Stimulated activated CD8-positive, alpha-beta memory T cell treated with anti-CD3 and anti-CD28 coated beads, Interleukin-15, amount 100 ng/mL, for 48 hours (primary cell): ENCODE measurements around the gene GPR35.
A peak's percentile ranks its signal among the peaks of the same experiment; 100 is the strongest.

ENCODE experiments used
- DNase-seq, 2 donors: peaks; one replicate each; pipeline ENCODE4 v3.0.0-alpha.2; 2020; ENCODE audit warnings: low read depth in 2 of 2

Gene GPR35

GRCh38 chr2:240624950-240625621 lies at the start of gene GPR35:
Gene GPR35 (plus strand): TSS chr2:240625480. CDS start chr2:240629953, 4,473 bp downstream.
- peak; percentile 81 to 85 for DNase-seq

GRCh38 chr2:240576036-240576435 lies 49.2 kb upstream of the GPR35 start:
- DNase-seq = no peak

GRCh38 chr2:240576436-240577205 lies 48.7 kb upstream of the GPR35 start:
- DNase-seq = no peak

GRCh38 chr2:240577281-240578109 lies 47.8 kb upstream of the GPR35 start:
- DNase-seq = no peak

GRCh38 chr2:240578110-240578450 lies 47.2 kb upstream of the GPR35 start:
- no peak for DNase-seq

GRCh38 chr2:240578488-240578887 lies 46.8 kb upstream of the GPR35 start:
- no peak for DNase-seq

- DNase-seq = no peak
Observed at GRCh38 chr2:240579071-240579762, 46.1 kb upstream of the GPR35 start.

GRCh38 chr2:240579771-240580614 lies 45.3 kb upstream of the GPR35 start:
- peak in 1 of 2 donors; percentile 62 for DNase-seq

GRCh38 chr2:240581811-240582210 lies 43.5 kb upstream of the GPR35 start:
- no peak for DNase-seq

GRCh38 chr2:240582781-240583180 lies 42.5 kb upstream of the GPR35 start:
- DNase-seq = no peak

GRCh38 chr2:240583774-240584173 lies 41.5 kb upstream of the GPR35 start:
- DNase-seq = no peak

- DNase-seq = no peak
Observed at GRCh38 chr2:240584486-240585031, 40.7 kb upstream of the GPR35 start.

GRCh38 chr2:240585101-240585500 lies 40.2 kb upstream of the GPR35 start:
- DNase-seq = no peak

- no peak for DNase-seq
Observed at GRCh38 chr2:240585681-240586197, 39.5 kb upstream of the GPR35 start.

- DNase-seq = peak; percentile 96
Observed at GRCh38 chr2:240586198-240586918, 38.9 kb upstream of the GPR35 start, which contains the start of gene CAPN10. Gene CAPN10 (plus strand): TSS chr2:240586734. CDS start chr2:240586912, 178 bp downstream.

GRCh38 chr2:240586919-240587800 lies 38.1 kb upstream of the GPR35 start:
- peak in 1 of 2 donors; percentile 32 for DNase-seq

GRCh38 chr2:240588006-240588655 lies 37.1 kb upstream of the GPR35 start:
- no peak for DNase-seq

GRCh38 chr2:240588669-240589068 lies 36.6 kb upstream of the GPR35 start:
- DNase-seq = no peak
